SK-N-MC (cell line): Measurements from ENCODE around the gene C4orf33.

ENCODE experiments used
- EZH2 ChIP-seq: fragments of 200-600 bp; sonication (generic); IDR thresholded peaks from one replicate; pipeline ENCODE4 v1.6.1; 2017; ENCODE audit warnings: antibody characterized with exemption
- FOXP2 ChIP-seq: optimal IDR thresholded peaks from 2 replicates; pipeline ENCODE3; 2011; ENCODE audit warnings: mild to moderate bottlenecking, moderate library complexity; ENCODE audit not compliant: insufficient read depth; ENCODE audit errors: extremely low read length, control extremely low read depth
- POLR2AphosphoS5 ChIP-seq: IDR thresholded peaks from 2 replicates; pipeline ENCODE4 v1.6.1; 2012; ENCODE audit warnings: mild to moderate bottlenecking, low read depth, low read length, borderline replicate concordance

- TF ChIP-seq POLR2AphosphoS5 = no peak
- no peak for TF ChIP-seq EZH2
- no peak for TF ChIP-seq FOXP2
These were observed 54.0 kb downstream of the C4orf33 start for GRCh38 chr4:129149906-129150305.
